Nephron (organoid): ENCODE results near the gene SLC35F1.

ENCODE experiments used
- H3K27ac Mint-ChIP-seq, 3 experiments: 2 replicates each; pipeline ENCODE4 v1.8.0; 2020; ENCODE audit warnings: mixed read lengths in 3 of 3, mild to moderate bottlenecking in 2 of 3, moderate library complexity in 1 of 3
- H3K27me3 Mint-ChIP-seq: 2 replicates; pipeline ENCODE4 v1.8.0; 2021; ENCODE audit warnings: low read depth, mild to moderate bottlenecking, moderate library complexity, mixed read lengths
- H3K36me3 Mint-ChIP-seq: 2 replicates; pipeline ENCODE4 v1.8.0; 2020; ENCODE audit warnings: low read depth, mixed read lengths
- H3K4me1 Mint-ChIP-seq: 2 replicates; pipeline ENCODE4 v1.8.0; 2020; ENCODE audit warnings: mixed read lengths
- H3K4me3 Mint-ChIP-seq, 3 experiments: 2 replicates each; pipeline ENCODE4 v1.8.0; 2020; ENCODE audit warnings: mild to moderate bottlenecking in 3 of 3, mixed read lengths in 3 of 3, moderate library complexity in 2 of 3
- H3K9me3 Mint-ChIP-seq: 2 replicates; pipeline ENCODE4 v1.8.0; 2020; ENCODE audit warnings: mixed read lengths
- TF ChIP-seq, protein P1 (sequence below), 3 experiments: fragments of 200-600 bp; sonication (generic); IDR thresholded peaks; one replicate each; pipeline ENCODE4 v1.5.0; 2021; ENCODE audit warnings: antibody characterized with exemption in 3 of 3; ENCODE audit not compliant: unreplicated experiment in 3 of 3

The SLC35F1 gene

DNA sequence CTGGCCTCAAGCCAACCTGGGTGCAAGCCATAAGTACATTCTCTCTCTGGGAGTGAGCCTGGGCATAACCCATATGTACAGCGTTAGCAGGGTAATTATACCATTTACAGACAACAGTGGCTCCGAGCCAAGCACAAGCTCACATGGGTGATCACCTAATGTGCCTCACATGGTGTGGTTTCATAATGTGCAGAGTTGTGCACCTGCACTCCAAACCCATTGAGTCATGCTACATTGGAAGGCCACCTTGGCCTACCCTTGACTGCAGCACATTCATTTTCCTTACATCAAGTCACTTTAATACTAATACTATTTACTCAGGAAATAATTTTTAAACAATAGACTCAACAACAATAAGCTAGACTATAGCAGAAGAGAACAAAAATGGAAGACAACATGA, 446.5 kb downstream of the SLC35F1 start:
- Mint-ChIP-seq H3K4me1 (no peaks in the 10 kb centered on the region), H3K9me3 (no peaks in the 10 kb centered on the region), H3K27me3 (no peaks in the 10 kb centered on the region), H3K36me3 (no peaks in the 10 kb centered on the region), H3K27ac (no peak overlapping the region), H3K4me3 (no peak overlapping the region)
- TF ChIP-seq, protein P1, sequence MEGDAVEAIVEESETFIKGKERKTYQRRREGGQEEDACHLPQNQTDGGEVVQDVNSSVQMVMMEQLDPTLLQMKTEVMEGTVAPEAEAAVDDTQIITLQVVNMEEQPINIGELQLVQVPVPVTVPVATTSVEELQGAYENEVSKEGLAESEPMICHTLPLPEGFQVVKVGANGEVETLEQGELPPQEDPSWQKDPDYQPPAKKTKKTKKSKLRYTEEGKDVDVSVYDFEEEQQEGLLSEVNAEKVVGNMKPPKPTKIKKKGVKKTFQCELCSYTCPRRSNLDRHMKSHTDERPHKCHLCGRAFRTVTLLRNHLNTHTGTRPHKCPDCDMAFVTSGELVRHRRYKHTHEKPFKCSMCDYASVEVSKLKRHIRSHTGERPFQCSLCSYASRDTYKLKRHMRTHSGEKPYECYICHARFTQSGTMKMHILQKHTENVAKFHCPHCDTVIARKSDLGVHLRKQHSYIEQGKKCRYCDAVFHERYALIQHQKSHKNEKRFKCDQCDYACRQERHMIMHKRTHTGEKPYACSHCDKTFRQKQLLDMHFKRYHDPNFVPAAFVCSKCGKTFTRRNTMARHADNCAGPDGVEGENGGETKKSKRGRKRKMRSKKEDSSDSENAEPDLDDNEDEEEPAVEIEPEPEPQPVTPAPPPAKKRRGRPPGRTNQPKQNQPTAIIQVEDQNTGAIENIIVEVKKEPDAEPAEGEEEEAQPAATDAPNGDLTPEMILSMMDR (IDR thresholded peaks at IDR 0.05; ENCODE audit: unreplicated experiment in 3 of 3), result no peak

DNA sequence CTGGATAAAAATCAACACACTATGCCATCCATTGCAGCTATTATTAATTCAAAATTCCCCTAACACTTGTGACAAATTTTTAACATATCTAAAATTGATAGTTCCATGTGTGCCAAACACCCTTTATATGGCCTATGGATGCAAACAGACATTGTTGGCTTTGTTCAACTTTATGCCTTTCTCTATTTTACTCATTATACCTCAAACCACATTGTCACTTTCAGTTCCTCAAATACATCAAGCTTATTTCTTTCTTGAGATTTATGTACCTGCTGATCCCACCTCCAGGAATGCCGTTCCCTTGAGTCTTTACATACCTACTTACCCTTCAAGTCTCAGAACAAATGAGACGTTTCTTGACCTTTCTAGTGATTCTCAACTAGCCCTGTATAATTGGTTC, 447.6 kb downstream of the SLC35F1 start:
- TF ChIP-seq, protein P1 (IDR thresholded peaks at IDR 0.05; ENCODE audit: unreplicated experiment in 3 of 3), result no peak
- Mint-ChIP-seq H3K27ac (no peak overlapping the region), H3K9me3 (no peaks in the 10 kb centered on the region), H3K27me3 (no peaks in the 10 kb centered on the region), H3K4me3 (no peak overlapping the region), H3K4me1 (no peaks in the 10 kb centered on the region), H3K36me3 (no peaks in the 10 kb centered on the region)

DNA sequence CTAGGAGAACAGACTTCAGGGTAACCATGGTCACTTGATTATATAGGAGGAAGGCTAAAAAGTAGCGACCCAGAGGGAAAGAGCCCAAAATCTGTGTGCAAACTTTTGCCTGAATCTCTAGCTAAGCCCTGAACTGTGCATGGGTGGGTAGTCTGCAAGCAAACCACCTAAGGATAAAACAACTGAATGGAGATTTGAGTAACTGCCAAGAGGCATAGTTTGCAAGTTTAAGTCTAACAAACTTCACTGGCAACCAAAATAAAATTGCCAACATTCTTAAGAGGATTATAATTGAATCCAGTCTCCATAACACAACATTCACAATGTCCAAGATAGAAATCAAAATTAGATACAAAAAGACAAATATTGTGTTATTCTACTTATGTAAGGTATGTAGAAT, 449.0 kb downstream of the SLC35F1 start:
- TF ChIP-seq, protein P1 (IDR thresholded peaks at IDR 0.05; ENCODE audit: unreplicated experiment in 3 of 3), result no peak
- Mint-ChIP-seq H3K27me3 (no peaks in the 10 kb centered on the region), H3K9me3 (no peaks in the 10 kb centered on the region), H3K36me3 (no peaks in the 10 kb centered on the region), H3K4me1 (no peaks in the 10 kb centered on the region), H3K27ac (no peak overlapping the region), H3K4me3 (no peak overlapping the region)

DNA sequence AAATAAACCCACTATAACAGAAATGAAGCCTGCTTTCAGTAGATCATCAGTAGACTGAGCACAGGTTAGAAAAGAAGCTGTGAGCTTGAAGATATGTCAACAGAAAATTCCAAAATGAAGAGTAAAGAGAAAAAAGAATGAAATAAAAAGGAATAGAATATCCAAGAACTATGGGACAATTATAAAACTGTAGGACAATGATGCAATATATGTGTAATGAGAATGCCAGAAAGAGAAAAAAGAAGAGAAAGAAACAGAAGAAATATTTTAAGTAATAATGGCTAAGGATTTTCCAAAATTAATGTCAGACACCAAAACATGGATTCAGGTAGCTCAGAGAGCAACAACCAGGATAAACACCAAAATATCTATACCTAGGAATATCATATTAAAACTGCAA, 449.6 kb downstream of the SLC35F1 start:
- Mint-ChIP-seq H3K9me3 (no peaks in the 10 kb centered on the region), H3K4me3 (no peak overlapping the region), H3K36me3 (no peaks in the 10 kb centered on the region), H3K27ac (no peak overlapping the region), H3K27me3 (no peaks in the 10 kb centered on the region), H3K4me1 (no peaks in the 10 kb centered on the region)
- TF ChIP-seq, protein P1 (IDR thresholded peaks at IDR 0.05; ENCODE audit: unreplicated experiment in 3 of 3), result no peak
